Neuronal stem cell (in vitro differentiated cells): Measurements from ENCODE around the gene KEAP1.
"Not testable (repeated sequence)": the region's sequence is repeated elsewhere in the genome, so short reads cannot be mapped to it uniquely, and the experiment has no call there.

Experiments
- DNase-seq: peaks from one replicate; pipeline ENCODE4 v3.0.0-alpha.2; 2013; ENCODE audit warnings: low spot score
- H2AFZ ChIP-seq: one replicate; pipeline ENCODE4 v1.6.1; 2013; ENCODE audit warnings: mild to moderate bottlenecking, low read length, inconsistent platforms
- H2AK5ac ChIP-seq: 2 replicates; pipeline ENCODE4 v1.6.1; 2013; ENCODE audit warnings: low read depth, mild to moderate bottlenecking, inconsistent platforms, low read length, moderate library complexity, mixed read lengths
- H2BK120ac ChIP-seq: 2 replicates; pipeline ENCODE4 v1.6.1; 2013; ENCODE audit warnings: low read depth, mild to moderate bottlenecking, inconsistent platforms, low read length, moderate library complexity, mixed read lengths
- H2BK12ac ChIP-seq: one replicate; pipeline ENCODE4 v1.6.1; 2013; ENCODE audit warnings: low read length, inconsistent platforms
- H2BK15ac ChIP-seq: 2 replicates; pipeline ENCODE4 v1.6.1; 2013; ENCODE audit warnings: mild to moderate bottlenecking, low read length, inconsistent platforms, mixed read lengths
- H2BK5ac ChIP-seq: one replicate; pipeline ENCODE4 v1.6.1; 2013; ENCODE audit warnings: inconsistent platforms, mild to moderate bottlenecking, low read length, moderate library complexity
- H3K14ac ChIP-seq: one replicate; pipeline ENCODE4 v1.6.1; 2013; ENCODE audit warnings: low read length, inconsistent platforms
- H3K18ac ChIP-seq: 2 replicates; pipeline ENCODE4 v1.6.1; 2013; ENCODE audit warnings: low read length, inconsistent platforms
- H3K23ac ChIP-seq: 2 replicates; pipeline ENCODE4 v1.6.1; 2013; ENCODE audit warnings: low read depth, mild to moderate bottlenecking, mixed read lengths, low read length, inconsistent platforms; ENCODE audit not compliant: poor library complexity
- H3K27ac ChIP-seq: replicated peaks from 3 replicates; pipeline ENCODE4 v1.5.1; 2013; ENCODE audit warnings: low read length, inconsistent platforms
- H3K27me3 ChIP-seq, 3 experiments: 2 replicates each; pipeline ENCODE4 v1.6.1; 2013; ENCODE audit warnings: low read length in 3 of 3, mild to moderate bottlenecking in 2 of 3, inconsistent platforms in 1 of 3, low read depth in 1 of 3, mixed read lengths in 1 of 3, moderate library complexity in 1 of 3; ENCODE audit not compliant: control insufficient read depth in 3 of 3, insufficient read depth in 3 of 3
- H3K36me3 ChIP-seq, 2 donors: replicated peaks in 1 of 2; 2 replicates each; pipeline ENCODE4 v1.6.1; 2013; ENCODE audit warnings: low read length in 2 of 2; ENCODE audit not compliant: control insufficient read depth in 2 of 2, insufficient read depth in 2 of 2
- H3K4ac ChIP-seq: 2 replicates; pipeline ENCODE4 v1.6.1; 2013; ENCODE audit warnings: inconsistent platforms, mild to moderate bottlenecking, low read length, moderate library complexity
- H3K4me1 ChIP-seq, 2 donors: 1 replicate in 1 of 2; 2 replicates in 1 of 2; pipeline ENCODE4 v1.6.1; 2013; ENCODE audit warnings: low read length in 2 of 2, low read depth in 1 of 2; ENCODE audit not compliant: control insufficient read depth in 2 of 2, insufficient read depth in 1 of 2
- H3K4me2 ChIP-seq: one replicate; pipeline ENCODE4 v1.6.1; 2013; ENCODE audit warnings: mild to moderate bottlenecking, low read length, inconsistent platforms; ENCODE audit not compliant: insufficient read depth, poor library complexity, severe bottlenecking
- H3K4me3 ChIP-seq, 2 donors: 2 replicates each; pipeline ENCODE4 v1.5.1; 2013; ENCODE audit warnings: low read length in 2 of 2, mild to moderate bottlenecking in 2 of 2, inconsistent platforms in 1 of 2, moderate library complexity in 1 of 2
- H3K79me1 ChIP-seq: one replicate; pipeline ENCODE4 v1.6.1; 2013; ENCODE audit warnings: low read depth, mild to moderate bottlenecking, inconsistent platforms, low read length, moderate library complexity
- H3K9ac ChIP-seq: one replicate; pipeline ENCODE4 v1.6.1; 2013; ENCODE audit warnings: mild to moderate bottlenecking, low read depth, low read length, inconsistent platforms; ENCODE audit not compliant: poor library complexity
- H3K9me3 ChIP-seq, 2 donors: replicated peaks in 1 of 2; 2 replicates each; pipeline versions ENCODE3 to v1.6.1; 2013; ENCODE audit warnings: low read length in 2 of 2, mild to moderate bottlenecking in 2 of 2, inconsistent platforms in 1 of 2, low read depth in 1 of 2, mixed read lengths in 1 of 2, moderate library complexity in 1 of 2; ENCODE audit not compliant: control insufficient read depth in 2 of 2, insufficient read depth in 1 of 2
- H4K8ac ChIP-seq: one replicate; pipeline ENCODE4 v1.6.1; 2013; ENCODE audit warnings: low read depth, mild to moderate bottlenecking, inconsistent platforms, low read length, moderate library complexity
- H4K91ac ChIP-seq: one replicate; pipeline ENCODE4 v1.6.1; 2013; ENCODE audit warnings: low read length, low read depth, mild to moderate bottlenecking, inconsistent platforms; ENCODE audit not compliant: poor library complexity
- WGBS, 2 donors: extraction: QIAGEN DNeasy Blood & Tissue Kit; methylation state at CpG; one replicate each; pipeline ENCODE4 v1.1.7; 2013; ENCODE audit warnings: missing lambda C conversion rate in 2 of 2, mixed read lengths in 1 of 2; ENCODE audit not compliant: insufficient read length in 2 of 2, insufficient replicate concordance in 1 of 2; ENCODE audit errors: extremely low coverage in 2 of 2; 5-methylcytosine and 5-hydroxymethylcytosine counted together

Gene KEAP1

DNA sequence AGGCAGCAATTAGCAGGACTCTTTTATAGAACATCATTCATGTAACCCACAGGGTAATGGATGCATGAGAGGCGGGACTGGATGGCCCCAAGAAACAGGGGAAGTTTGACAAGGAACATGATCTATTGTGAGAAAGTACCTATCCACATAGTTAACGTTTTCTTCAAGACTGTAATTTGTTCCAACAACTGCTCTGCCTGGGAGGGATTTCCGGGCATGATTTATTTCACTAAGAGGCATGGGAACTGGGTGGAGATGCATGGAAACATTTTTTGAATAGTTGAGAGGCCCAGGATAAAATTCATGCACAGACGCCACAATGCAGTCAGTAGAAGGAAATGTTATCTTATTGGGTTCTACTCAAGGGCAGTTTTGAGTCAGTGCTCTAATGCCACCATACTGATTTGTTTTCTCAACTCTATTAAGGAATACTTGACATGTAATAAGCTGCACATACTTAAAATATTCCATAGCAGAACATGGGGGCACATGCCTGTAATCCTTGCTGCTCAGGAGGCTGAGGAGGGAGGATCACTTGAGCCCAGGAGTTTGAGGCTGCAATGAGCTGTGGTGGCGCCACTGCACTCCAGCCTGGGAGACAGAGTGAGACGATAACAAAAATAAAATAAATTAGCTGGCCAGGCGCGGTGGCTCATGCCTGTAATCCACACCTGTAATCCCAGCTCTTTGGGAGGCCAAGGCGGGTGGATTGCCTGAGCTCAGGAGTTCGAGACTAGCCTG is 30.7 kb upstream of the KEAP1 start:
- H2BK120ac ChIP-seq = no peak overlapping the region
- H3K9me3 ChIP-seq = no peaks in the 10 kb centered on the region
- no peaks in the 10 kb centered on the region for H3K4me1 ChIP-seq
- H2BK5ac ChIP-seq = no peak overlapping the region
- no peak overlapping the region for H3K18ac ChIP-seq
- H2BK15ac ChIP-seq = no peak overlapping the region
- H2AK5ac ChIP-seq = no peak overlapping the region
- no peak for DNase-seq
- H3K4me2 ChIP-seq = no peak overlapping the region
- H4K91ac ChIP-seq = no peak overlapping the region
- H3K27ac ChIP-seq = no peak overlapping the region
- H3K4me3 ChIP-seq = no peak overlapping the region
- H3K23ac ChIP-seq = no peak overlapping the region
- no peak overlapping the region for H4K8ac ChIP-seq
- WGBS, 2 donors = no CpG with 5 or more reads among the region's 10 CpGs
- H3K27me3 ChIP-seq = peaks cover 0 to 14% (median 0%) of the 10 kb centered on the region in 3 experiments
- H3K36me3 ChIP-seq = no peaks in the 10 kb centered on the region
- H3K4ac ChIP-seq = no peak overlapping the region
- H2BK12ac ChIP-seq = no peak overlapping the region
- no peak overlapping the region for H3K9ac ChIP-seq
- no peaks in the 10 kb centered on the region for H3K79me1 ChIP-seq
- no peak overlapping the region for H3K14ac ChIP-seq
- no peak overlapping the region for H2AFZ ChIP-seq

DNA sequence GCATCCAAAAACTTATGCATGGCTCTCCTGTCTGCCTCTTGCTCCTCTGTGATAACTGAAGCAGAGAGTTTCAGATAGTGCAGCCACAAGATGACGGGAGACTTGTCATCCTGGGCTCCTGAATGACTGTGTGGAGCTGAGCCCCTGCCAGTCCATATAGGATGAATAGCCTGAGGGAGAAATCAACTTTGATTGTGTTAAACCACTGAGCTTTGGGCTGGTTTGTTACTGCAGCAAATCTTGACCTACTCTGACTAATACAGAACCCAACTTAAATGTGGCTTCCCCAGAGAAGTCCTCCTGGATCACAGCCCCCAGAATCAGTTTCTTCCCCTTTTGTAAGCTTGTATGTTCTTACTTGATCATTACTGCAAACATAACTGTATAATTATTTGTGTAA is 29.3 kb upstream of the KEAP1 start:
- H3K14ac ChIP-seq = no peak overlapping the region
- H3K9ac ChIP-seq = no peak overlapping the region
- no peak for DNase-seq
- no peak overlapping the region for H3K23ac ChIP-seq
- no peak overlapping the region for H2BK15ac ChIP-seq
- no peak overlapping the region for H3K4ac ChIP-seq
- H2AK5ac ChIP-seq = no peak overlapping the region
- H3K9me3 ChIP-seq = no peaks in the 10 kb centered on the region
- H4K8ac ChIP-seq = no peak overlapping the region
- no peak overlapping the region for H3K18ac ChIP-seq
- no peaks in the 10 kb centered on the region for H3K36me3 ChIP-seq
- H3K27me3 ChIP-seq = peaks cover 0 to 8% (median 0%) of the 10 kb centered on the region in 3 experiments
- H2BK120ac ChIP-seq = no peak overlapping the region
- H2BK5ac ChIP-seq = no peak overlapping the region
- no peaks in the 10 kb centered on the region for H3K79me1 ChIP-seq
- H3K4me1 ChIP-seq = no peaks in the 10 kb centered on the region
- no CpG with 5 or more reads among the region's 1 CpG for WGBS, 2 donors
- no peak overlapping the region for H4K91ac ChIP-seq
- H3K4me3 ChIP-seq = no peak overlapping the region
- H2AFZ ChIP-seq = no peak overlapping the region
- H3K4me2 ChIP-seq = no peak overlapping the region
- no peak overlapping the region for H3K27ac ChIP-seq
- H2BK12ac ChIP-seq = no peak overlapping the region

DNA sequence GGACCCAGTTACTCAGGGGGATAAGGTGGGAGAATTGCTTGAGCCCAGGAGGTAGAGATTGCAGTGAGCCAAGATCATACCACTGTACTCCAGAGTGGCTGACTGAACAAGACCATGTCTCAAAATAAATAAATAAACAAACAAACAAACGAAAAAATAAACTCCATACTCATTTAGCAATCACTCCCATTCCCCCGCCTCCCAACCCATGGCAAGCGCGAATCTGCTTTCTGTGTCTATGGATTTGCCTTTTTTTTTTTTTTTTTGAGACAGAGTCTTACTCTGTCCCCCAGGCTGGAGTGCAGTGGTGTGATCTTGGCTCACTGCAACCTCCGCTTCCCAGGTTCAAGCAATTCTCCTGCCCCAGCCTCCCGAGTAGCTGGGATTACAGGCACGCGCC is 23.7 kb upstream of the KEAP1 start:
- H4K8ac ChIP-seq, H3K4me1 ChIP-seq, H3K14ac ChIP-seq, H3K27ac ChIP-seq, H3K9me3 ChIP-seq, H3K9ac ChIP-seq, DNase-seq, H2BK120ac ChIP-seq, H3K4me2 ChIP-seq, H3K18ac ChIP-seq, H2AFZ ChIP-seq, H3K23ac ChIP-seq, H3K79me1 ChIP-seq, H2BK12ac ChIP-seq, H2BK15ac ChIP-seq, H3K4ac ChIP-seq, H3K4me3 ChIP-seq, H3K36me3 ChIP-seq, H2AK5ac ChIP-seq, H4K91ac ChIP-seq, H2BK5ac ChIP-seq: not testable (repeated sequence)
- no CpG with 5 or more reads among the region's 8 CpGs for WGBS, 2 donors
- H3K27me3 ChIP-seq = peaks cover 0 to 11% (median 0%) of the 10 kb centered on the region in 3 experiments

DNA sequence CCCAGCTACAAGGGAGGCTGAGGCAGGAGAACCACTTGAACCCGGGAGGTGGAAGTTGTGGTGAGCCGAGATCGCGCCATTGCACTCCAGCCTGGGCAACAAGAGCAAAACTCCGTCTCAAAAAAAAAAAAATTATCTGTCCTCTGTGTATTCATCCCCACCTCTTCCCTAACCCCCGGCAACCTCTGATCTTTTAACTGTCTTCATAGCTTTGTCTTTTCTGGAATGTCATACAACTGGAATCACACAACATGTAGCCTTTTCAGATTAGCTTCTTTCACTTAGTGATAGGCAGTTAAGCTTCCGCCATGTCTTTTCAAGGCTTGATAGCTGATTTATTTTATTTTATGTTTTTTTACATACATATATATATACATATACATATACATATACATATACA is 22.5 kb upstream of the KEAP1 start:
- H4K8ac ChIP-seq = no peak overlapping the region

More for the DNA sequence above, 22.5 kb upstream of the KEAP1 start:
- no peaks in the 10 kb centered on the region for H3K36me3 ChIP-seq
- no peaks in the 10 kb centered on the region for H3K79me1 ChIP-seq
- DNase-seq = no peak
- no peak overlapping the region for H2BK5ac ChIP-seq
- H2AFZ ChIP-seq = no peak overlapping the region
- H2BK12ac ChIP-seq = no peak overlapping the region
- H2BK15ac ChIP-seq = no peak overlapping the region
- H3K4me3 ChIP-seq = no peak overlapping the region
- H4K91ac ChIP-seq = no peak overlapping the region
- H3K4me2 ChIP-seq = no peak overlapping the region
- no peak overlapping the region for H2BK120ac ChIP-seq
- WGBS, 2 donors = no CpG with 5 or more reads among the region's 7 CpGs
- no peak overlapping the region for H3K23ac ChIP-seq
- H2AK5ac ChIP-seq = no peak overlapping the region
- H3K4ac ChIP-seq = no peak overlapping the region
- H3K14ac ChIP-seq = no peak overlapping the region
- no peak overlapping the region for H3K18ac ChIP-seq
- no peaks in the 10 kb centered on the region for H3K9me3 ChIP-seq
- H3K27ac ChIP-seq = no peak overlapping the region
- H3K27me3 ChIP-seq = peaks cover 0 to 21% (median 0%) of the 10 kb centered on the region in 3 experiments
- no peaks in the 10 kb centered on the region for H3K4me1 ChIP-seq
- H3K9ac ChIP-seq = no peak overlapping the region
